OCI-M1 (cell line): ENCODE results near the gene PHC3.

Experiments
- DNase-seq: peaks from one replicate; lab custom pipeline; 2025; lab: John Stamatoyannopoulos, UW

PHC3 gene

GRCh38 chr3:170043506-170043905 lies 138.0 kb downstream of the PHC3 start:
- no peak for DNase-seq

GRCh38 chr3:170040418-170040817 lies 141.1 kb downstream of the PHC3 start:
- no peak for DNase-seq

- no peak for DNase-seq
Measured at GRCh38 chr3:170038434-170039110, 143.0 kb downstream of the PHC3 start.
